ENCODE results near the gene EIF5.

- TF ChIP-seq POLR2A (IDR thresholded peaks at IDR 0.05; ENCODE audit: low read depth, low read length) (no peak), POLR2AphosphoS5 (IDR thresholded peaks at IDR 0.05; ENCODE audit: low read depth, low read length) (no peak), TAF1 (IDR thresholded peaks at IDR 0.05; ENCODE audit: borderline replicate concordance, low read depth, low read length) (no peak)
These were observed 58.1 kb downstream of the EIF5 start for GRCh38 chr14:103392106-103392505.
